ENCODE measurements around the gene CYTH1.

Gene CYTH1

DNA sequence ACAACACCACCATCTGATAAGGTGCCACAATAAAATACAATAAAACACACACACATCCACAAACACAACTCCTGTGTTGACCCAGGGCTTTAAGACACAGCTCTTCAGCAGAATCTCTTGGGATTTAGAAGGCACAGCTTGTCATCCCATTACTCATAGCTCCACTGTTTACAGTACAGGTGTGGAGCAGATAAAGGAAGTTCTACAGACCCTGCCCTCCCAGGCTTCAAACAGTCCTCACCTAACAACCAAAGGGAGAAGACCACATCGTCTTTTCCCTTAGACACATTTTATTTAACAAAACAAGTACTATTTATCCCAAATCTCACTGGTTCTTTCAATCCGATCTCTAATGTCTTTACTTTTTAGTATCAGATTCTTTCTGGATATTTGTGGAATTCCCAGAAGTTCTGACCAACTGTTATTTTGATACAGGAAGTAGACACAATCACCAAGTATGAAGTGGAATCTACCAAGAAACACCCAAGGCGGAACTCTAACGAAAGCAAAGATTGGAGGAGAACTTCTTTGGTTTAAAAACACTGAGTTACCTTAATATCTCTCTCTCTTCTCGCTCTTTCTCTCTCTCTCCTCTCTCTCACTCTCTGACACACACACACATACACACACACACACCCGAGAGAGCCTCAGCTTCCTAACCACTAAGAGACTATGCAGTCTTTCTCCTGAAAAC is 46.1 kb downstream of the CYTH1 start:
- no peak for DNase-seq (ENCODE audit: low read depth, low spot score)

DNA sequence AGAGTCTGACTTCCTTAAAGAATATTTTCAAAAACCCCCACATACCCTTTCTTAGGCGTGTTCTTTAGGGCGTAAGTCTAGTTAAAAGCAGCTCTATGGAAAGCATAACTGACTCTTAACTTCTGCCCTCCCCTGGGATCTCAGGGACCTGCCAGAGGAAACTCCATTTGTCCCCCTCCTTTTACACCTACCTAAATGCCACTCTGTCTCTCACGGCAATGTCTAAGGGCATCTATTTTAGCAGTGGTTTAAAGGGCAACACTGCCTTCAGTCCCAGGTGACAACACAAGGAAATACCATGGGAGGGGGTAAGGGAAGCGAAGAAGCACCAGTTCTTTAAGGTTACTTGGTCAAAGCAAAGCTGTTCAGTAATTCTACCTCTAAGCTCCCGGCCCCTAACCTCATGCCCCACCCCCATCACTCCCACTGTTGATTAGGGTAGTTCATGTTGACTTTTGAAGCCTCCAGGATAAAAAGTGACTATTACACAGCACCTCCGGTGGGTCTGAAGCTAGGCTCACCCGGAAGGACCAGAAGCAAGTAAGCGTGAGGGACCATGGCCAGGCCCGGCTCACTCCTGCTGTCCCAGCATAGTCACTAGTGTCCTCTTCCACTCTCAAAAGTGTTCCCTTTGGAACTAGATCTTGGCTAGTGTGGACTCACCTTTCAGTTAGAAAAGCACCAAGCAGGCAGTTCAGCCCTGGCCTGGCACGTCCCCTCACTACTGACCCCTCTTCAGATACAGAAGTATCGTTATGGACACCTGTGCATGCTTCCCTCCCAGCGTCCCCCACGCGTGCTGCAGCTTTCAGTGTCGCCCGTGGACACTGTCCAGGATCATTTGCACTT is 47.1 kb downstream of the CYTH1 start:
- DNase-seq (ENCODE audit: low read depth, low spot score) = no peak

GRCh38 chr17:78732354-78732753 is 49.7 kb downstream of the CYTH1 start:
- no peak for DNase-seq (ENCODE audit: low read depth, low spot score)

DNA sequence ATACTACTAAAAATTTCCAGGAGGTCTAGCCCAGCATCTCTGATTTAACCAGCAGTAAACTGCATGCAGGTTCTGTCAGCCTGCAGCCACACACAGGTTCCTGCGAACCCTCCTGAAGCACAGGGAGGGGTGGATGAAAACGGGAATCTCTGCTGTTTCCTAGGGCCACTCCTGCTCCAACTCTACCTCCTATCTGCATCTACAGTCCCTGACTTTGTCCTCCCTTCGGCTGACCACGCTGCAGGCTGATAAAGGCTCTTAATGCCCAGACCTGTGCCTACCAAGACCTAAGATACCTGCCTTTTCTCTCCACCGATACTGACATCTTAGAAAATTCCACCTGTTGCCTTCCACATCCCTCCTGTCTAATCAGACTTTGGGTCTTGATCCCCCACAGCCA is 50.2 kb downstream of the CYTH1 start:
- no peak for DNase-seq (ENCODE audit: low read depth, low spot score)

- no peak for DNase-seq (ENCODE audit: low read depth, low spot score)
Measured at GRCh38 chr17:78729641-78730040, 52.4 kb downstream of the CYTH1 start.

DNA sequence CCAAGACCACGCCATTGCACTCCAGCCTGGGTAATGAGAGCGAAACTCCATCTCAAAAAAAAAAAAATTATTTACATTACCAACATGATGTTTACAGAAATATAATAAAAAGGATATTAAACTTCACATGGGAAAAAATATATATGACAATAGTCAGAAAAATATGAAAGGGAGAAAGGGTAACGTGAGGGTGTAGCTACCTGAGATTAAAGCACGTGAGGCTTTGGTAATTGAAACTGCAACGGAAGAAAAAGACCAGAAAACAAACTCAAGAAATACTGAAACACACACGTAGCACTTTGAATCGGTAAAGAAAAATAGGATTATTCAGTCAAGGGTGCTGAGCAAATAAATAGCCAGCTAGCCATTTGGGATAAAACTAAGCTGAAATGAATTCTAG is 53.6 kb downstream of the CYTH1 start:
- DNase-seq (ENCODE audit: low read depth, low spot score) = no peak

GRCh38 chr17:78727476-78728229 is 54.4 kb downstream of the CYTH1 start:
- no peak for DNase-seq (ENCODE audit: low read depth, low spot score)

DNA sequence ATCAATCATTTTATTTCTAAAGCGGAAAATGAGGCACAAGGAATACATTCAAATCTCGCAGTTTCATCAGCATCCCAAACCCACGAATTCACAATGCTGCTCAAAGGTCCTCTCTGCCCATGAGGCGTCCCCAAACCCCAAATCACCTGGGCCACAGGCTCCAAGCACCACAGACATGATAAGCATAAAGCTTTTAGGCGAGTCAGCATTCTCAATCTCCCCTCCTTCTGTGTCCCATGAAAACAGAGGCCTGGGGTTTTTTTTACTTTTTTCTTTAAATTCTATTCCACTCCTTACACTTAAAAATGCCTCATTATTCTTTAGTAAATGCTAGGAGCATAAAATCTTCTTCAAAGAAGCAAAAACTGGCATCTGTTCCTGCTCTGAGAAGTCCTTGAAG is 55.0 kb downstream of the CYTH1 start:
- DNase-seq (ENCODE audit: low read depth, low spot score) = no peak

DNA sequence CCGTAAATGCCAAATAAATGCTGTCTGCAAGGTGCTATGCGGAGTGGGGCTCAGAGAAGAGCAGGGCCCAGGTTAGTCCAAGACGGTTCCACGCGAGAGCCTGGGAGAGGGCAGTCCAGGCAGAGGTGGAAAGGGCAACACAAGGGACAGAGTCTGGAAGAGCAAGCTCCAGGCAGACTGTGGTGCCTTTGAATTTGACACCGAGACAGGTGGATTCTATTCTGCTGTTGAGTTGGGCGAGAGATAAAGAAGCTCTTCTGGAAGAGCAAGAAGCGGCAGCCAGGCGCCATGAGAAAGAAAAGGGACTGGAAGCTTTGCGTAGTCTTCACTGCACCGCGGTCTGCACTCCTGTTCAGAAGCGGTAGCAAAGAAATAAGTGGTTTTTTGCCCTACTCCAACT is 55.6 kb downstream of the CYTH1 start:
- DNase-seq (ENCODE audit: low read depth, low spot score) = no peak

GRCh38 chr17:78725448-78726021 is 56.5 kb downstream of the CYTH1 start:
- no peak for DNase-seq (ENCODE audit: low read depth, low spot score)

DNA sequence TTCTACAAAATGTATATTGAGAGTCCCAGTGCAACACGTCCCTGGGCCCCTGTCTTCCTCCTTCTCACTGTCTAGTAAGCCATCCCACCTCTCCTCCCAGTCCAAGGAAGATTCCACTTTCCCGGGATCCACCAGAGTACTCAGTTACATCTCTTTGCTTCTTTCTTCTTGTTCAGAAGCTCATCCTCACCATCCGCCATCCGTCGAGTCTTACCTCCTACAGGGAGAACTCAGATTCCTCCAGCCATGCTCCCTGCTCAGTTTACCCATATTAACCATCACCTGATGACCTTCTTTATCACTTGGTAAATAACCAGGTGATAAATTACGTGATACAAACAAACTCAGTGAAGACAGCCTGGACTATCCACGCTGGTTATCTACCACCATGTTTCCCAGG is 57.1 kb downstream of the CYTH1 start:
- no peak for DNase-seq (ENCODE audit: low read depth, low spot score)

DNA sequence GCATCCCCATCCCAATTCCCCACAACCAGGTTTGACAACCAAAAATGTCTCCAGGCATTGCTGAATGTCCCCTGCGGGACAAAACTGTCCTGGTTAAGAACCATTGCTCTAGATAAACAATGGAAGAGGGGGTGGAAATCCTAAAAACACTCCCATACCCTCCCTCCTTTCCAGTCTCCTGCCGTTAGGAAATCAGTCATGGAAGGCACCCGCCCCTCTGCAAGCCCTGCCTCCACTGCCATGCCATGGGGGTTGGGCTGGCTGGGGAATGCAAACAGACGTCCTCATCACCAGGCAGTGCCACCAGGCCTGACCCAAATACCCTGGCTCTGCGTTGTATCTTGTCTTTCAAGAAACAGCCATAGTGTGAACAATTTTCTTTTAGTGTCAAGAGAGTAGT is 57.5 kb downstream of the CYTH1 start:
- no peak for DNase-seq (ENCODE audit: low read depth, low spot score)

DNA sequence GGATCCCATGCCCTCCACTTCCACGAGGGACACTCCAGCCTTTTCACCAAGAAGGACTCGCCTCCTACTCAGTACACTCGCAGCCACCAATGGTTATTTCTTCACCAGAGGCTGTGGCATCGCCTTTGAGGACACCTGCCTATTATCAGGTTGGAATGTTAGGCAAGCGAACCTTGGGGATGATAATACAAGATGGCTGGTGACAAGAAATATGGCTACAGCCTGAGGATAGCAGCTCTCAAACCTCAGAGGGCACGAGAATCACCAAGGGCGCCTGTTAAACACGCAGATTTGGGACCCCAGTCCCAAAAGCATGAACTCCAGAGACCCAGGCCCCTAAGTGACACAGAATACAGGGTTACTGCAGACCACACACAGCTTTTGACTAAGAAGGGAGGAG is 58.1 kb downstream of the CYTH1 start:
- DNase-seq (ENCODE audit: low read depth, low spot score) = no peak

DNA sequence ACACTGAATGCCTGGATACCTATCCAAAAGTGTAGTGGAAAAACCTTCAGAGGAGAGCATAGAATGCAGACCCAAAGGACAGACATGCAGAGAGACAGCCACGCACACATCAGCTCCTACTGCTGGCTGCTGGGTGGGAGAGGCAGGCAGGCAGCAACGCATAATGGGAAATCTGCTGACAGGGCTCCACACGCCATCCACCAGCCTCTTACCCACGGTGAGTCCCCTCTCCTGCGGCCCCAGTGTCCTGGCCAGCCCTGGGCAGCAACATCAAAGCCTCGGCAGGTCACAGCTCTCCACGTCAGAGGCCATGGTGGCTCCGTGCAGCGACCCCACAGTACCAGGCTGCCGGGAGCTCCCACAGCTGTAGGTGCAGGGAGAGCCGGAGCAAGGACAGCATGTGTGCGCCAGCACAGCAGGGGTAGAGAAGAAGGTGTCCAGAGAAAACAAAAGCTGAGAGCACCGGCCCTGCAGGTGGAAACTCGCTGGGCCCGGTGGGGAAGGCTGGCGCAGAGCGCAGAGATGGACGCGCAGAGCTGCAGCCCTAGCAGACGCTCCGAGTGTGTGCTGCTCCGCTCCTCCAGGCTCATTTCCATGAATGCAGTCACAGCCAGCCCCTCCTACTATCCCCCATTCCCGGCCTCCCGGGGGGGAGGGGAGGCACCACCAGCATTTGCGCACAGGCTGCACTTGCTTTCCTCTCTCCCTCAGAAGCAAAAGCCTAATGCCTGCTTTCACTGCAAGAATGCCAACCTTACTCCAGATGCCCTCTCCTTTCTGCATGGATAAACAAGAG is 58.9 kb downstream of the CYTH1 start:
- no peak for DNase-seq (ENCODE audit: low read depth, low spot score)

DNA sequence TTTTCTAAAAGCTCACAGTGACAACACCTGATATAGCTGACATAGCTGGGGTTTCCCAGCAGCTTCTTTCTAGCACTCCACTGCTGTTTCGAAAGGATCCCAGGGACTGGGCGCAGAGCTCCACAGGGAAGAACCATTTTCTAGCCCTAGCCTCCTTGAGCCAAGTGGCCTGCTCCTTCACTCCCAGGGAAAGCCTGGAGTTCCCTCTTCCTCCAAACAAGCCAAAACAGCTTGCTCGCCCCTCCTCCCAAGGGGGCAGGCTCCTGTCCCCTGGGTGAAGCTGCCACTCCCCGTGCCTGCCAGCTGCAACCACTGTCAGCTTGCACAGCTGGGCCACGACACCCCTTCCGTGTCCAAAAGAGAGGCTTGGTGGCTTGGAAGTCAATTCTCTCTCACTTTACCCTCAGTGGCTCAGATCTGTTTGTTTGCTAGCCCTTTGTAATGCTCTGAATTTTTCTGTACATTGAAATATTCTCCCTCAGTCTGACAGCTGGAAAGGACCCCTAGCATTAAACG is 59.8 kb downstream of the CYTH1 start:
- DNase-seq (ENCODE audit: low read depth, low spot score) = no peak

DNA sequence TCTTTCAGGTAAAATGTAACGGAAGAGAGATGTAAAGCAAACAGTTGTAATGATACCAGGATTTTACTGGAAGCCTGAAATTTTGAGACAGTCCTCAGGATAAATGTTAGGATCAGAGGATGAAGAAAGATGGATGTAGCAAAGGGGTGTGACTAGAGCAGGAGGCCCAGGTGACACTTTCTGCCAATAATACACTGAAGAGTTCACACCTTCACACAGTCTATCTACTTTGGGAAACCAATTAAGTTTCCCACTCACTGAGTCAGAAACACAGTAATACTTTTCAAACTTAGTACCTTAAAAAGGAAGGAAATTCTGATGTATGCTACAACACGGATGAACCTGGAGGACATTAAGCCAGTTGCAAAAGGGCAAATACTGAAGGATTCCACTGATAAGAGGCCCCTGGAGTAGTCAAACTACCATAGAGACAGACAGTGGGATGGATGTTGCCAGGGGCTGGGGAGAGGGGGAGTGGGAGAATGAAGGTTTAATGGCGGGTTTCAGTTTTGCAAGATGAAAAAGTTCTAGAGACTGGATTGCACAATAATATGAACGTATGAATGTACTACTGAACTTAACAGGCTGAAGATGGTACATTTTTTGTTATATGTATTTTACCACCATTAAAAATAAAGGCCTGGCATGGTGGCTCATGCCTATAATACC is 62.3 kb downstream of the CYTH1 start:
- no peak for DNase-seq (ENCODE audit: low read depth, low spot score)

GRCh38 chr17:78718575-78719208 is 63.4 kb downstream of the CYTH1 start:
- no peak for DNase-seq (ENCODE audit: low read depth, low spot score)

DNA sequence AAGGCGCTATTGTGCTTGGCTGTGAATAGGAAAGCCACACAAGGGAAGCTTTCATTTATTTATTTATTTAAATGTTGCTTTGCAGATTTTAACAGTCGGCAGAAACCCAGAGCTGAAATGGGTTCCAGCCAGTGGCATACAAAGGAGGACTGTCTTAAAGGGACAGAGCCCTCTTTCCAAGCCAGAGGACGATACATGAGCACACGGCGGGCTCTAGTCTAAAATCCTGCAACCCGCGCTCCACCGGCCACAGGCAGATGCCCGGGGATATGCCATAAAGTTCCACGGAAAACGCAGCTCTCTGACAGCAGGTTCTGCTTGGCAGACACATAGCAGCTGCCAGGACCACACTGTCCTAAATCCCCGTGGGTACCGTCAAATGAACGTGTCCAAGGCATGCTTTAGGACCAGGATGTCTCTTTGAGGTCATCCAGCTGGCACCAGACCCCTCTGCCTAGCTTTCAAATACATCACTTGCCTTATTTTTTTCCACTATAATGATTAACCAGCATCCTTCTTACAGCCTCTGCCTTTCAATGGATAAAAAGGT is 64.6 kb downstream of the CYTH1 start:
- DNase-seq (ENCODE audit: low read depth, low spot score) = no peak

DNA sequence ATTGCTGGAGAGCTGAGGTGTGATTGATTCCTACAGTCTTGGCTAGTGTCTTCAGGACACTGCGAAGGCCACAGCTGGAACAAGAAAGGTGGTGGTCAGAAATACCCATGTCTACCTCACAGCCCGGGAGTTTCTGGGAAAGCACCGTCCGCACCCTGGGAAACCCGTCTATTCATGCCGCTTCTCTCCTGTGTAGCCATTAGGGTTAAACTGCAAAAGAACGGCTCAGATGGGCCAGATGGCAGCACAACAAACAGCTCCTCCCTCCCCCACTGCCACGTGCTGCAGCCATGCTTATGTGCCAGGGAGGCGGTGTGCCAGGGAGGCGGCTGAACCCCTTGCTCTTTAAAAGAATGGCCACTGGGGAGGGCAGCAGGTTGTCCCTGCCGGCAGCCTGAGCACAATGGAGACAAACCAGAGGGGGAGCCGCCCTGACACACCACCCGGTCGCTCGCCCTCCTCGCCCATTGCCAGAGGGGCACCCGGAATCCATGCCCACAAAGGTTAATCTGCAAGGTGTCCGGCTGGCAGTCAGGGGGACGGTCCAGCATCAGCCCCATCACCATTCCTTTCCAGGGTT is 65.2 kb downstream of the CYTH1 start:
- no peak for DNase-seq (ENCODE audit: low read depth, low spot score)

All from iPS DF 19.7 (cell line).